GM19099 (cell line): ENCODE measurements around the gene ATP1A3.
A peak's percentile ranks its signal among the peaks of the same experiment; 100 is the strongest.

Experiments
- POLR2A ChIP-seq: IDR thresholded peaks from 3 replicates; pipeline ENCODE4 v1.6.1; 2011; ENCODE audit warnings: low read depth; ENCODE audit not compliant: insufficient read length; ENCODE audit errors: extremely low read depth

The ATP1A3 gene

DNA sequence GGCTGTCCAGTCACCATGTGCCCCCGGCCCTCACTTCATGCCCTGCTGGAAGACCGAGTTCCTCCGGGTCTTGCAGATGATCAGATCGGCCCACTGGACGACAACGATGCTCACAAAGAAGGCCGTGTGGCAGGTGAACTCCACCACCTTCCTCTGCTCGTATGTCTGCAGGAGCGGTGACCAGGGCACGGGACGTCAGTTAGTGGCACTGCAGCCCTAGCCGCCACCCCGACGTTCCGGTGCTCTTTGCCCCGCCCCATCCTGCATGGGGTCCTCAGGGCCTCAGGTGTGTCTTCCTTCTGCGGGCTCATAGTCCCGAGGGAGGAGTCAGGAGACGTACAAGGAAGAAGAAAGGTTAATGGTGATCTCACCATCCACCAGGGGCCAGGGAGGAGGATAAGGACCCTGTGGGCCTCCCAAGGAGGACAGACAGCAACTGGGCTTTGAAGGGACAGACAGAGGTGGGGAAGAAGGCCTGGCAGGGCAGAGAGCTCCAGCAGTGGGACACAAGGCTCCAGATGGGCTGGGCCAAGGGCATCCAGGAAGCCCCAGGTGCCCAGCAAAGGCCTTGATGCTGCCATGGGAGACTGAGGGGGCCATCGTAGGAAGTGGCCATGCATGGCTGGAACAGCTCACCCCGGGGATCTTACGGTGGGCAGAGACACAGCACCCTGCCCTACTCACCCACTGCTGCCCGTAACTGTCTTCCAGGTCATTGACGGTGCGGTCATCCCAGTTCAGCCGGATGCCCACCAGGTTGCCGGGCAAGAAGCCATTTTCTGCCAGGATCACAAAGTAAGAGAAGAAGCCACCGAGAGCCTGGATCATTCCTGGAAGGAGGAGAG is 25.1 kb downstream of the ATP1A3 start:
- TF ChIP-seq POLR2A = no peak

DNA sequence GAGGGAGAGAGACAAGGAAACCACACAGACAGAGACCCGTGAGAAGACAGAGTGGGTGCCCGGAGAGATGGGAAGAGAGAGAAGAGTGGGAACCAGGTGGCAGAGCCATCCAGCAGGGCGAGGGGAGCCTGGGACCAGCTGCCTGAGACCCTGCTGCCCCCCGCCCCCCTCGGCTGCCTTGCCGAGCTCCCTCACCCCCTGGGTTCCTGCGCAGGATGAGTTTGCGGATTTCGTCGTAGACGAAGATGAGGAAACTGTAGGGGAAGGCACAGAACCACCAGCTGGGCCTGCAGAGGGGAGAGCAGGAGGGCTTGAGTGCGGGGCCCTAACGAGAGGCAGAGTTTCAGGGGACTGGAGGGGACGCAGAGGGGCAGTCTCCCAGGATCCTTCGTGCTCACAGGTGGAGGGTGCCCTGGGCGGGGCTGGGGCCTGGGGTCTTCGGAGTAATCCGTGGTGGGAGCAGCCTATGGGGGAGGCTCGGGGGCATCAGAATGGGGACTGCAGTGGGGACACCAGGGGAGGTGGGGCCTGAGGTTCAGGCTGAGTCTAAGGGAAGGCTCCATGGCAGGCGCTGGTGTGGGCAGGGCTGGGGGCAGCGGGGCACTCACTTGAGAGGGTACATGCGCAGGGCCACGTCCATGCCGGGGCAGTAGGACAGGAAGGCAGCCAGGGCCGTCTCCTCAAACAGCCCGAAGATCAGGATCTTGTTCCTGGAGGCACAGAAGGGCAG is 26.8 kb downstream of the ATP1A3 start:
- TF ChIP-seq POLR2A = no peak

DNA sequence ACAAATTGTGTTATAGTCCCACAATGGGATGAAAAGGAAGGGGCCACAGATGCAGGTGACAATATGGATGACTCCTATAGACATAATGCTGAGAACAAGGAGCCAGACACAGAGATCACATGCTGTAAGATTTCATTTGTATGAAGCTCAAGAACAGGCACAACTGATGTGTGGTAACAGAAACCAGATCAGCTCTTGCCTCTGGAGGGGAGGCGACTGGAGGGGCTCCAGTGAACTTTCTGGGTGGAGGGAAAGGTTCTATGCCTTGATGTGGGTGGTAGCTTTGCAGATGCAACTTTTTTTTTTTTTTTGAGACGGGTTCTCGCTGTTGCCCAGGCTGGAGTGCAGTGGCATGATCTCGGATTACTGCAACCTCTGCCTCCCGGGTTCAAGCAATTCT is 28.9 kb downstream of the ATP1A3 start:
- no peak for TF ChIP-seq POLR2A

GRCh38 chr19:41960973-41961372 is 33.1 kb downstream of the ATP1A3 start:
- TF ChIP-seq POLR2A = no peak

DNA sequence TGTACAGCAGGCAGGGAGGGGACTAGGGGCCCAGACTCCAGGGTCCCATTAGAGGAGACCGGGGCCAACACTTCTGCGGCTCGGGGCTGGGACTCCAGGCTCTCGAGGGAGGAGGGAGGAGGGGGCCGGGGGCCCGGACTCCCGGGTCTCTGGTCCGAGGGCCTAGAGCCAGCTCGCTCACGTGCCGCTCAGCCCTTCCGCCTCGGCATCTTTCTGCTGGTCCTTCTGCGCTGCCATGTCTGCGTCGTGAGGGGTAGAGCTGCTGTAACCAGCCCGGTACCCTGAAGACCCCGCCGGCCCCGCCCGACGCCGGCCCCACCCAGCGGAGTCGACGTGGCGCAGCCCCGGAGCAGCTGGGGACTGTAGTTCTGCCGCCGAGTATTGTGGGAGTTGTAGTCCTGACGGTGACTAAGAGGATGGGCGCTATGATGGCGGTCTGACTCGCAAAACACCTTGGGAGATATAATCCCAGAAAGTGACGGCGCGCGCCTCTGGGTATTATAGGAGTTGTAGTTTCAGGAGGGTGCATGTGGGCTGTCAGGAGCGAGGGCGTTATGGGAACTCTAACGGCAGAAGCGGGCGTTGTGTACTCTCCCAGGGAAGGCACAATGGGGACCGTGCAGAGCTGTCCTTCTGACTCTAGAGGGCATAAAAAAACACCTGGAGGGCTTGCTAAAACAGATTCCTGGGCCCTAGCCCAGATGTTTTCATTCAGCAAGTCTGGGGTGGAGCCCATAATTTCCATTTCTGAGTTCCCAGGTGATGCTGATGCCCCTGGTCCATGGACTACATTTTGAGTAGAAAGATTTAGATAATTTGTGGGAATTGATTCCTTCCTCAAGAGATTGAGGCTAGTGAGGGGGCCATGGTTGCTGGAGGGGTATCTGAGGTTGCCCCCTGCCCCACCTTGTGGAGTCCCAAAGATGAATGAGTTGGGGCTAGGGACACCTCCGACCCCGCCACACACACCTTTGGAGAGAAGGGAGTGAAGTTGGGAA is 34.7 kb downstream of the ATP1A3 start, which contains the start of gene RABAC1:
Gene RABAC1 (minus strand): TSS at position 266 of the 998 bp plus-strand sequence. CDS start 29 bp downstream, at position 237.
- peak; percentile 56 for TF ChIP-seq POLR2A

GRCh38 chr19:41958367-41959055 is 35.5 kb downstream of the ATP1A3 start:
- peak; percentile 40 for TF ChIP-seq POLR2A

DNA sequence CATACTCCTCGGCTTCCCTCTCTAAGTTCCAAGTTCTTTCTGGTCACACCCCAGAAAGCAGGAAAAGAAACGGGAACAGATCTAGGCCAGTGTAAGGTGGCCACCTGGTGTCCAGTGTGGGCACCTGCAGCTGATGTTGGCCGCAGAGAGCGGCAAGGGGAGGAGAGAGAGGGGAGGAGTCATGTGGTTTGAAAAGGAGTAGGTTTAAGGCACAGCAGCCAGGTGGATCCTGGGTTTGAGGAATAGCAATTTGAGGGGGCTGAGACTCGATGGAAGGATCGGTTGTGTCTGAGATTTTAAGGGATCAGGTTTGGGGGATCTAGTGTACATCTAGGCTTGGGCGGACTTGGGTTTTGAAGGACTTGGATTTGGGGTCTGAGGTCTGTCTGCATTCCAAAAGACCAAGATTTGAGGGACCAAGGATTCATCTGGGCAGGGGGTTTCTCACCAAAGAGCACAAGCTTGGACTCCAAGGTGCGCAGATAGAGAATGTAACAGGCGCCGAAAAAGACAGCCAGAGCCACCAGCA is 36.1 kb downstream of the ATP1A3 start:
- TF ChIP-seq POLR2A = no peak

DNA sequence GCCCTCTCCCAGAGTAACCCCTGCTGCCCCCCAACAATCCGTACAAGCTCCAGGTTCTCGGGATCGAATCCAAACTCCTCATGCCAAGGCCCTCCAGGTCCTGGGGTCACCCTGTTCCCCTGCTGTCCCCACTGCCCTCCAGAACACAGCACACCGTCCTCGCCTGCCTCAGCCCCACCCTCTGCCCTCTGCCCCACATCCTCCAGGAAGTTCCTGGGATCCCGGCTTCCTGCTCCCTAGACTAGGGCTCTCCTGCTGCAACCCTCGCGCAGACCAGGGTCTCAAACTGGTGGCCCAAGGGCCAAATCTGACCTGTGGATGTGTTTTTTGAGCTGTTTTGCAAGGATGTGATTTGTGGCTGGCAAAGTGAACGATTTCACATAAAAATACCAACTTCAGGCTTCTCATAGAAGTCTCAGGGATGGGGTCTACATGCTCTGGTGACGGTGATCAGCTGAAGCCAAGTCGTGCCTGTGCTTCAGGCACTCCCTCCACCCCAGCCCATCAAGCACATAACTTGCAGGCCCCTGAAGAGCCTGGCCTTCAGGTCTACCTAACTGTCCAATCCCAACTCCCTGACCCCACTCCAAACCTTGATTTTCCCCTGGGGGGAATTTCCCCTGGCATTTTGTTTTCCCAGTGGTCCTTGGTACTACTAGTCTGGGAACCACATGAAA is 36.7 kb downstream of the ATP1A3 start:
- TF ChIP-seq POLR2A = no peak

GRCh38 chr19:41956621-41957020 is 37.4 kb downstream of the ATP1A3 start:
- TF ChIP-seq POLR2A = no peak

GRCh38 chr19:41955521-41955920 is 38.5 kb downstream of the ATP1A3 start:
- TF ChIP-seq POLR2A = no peak

DNA sequence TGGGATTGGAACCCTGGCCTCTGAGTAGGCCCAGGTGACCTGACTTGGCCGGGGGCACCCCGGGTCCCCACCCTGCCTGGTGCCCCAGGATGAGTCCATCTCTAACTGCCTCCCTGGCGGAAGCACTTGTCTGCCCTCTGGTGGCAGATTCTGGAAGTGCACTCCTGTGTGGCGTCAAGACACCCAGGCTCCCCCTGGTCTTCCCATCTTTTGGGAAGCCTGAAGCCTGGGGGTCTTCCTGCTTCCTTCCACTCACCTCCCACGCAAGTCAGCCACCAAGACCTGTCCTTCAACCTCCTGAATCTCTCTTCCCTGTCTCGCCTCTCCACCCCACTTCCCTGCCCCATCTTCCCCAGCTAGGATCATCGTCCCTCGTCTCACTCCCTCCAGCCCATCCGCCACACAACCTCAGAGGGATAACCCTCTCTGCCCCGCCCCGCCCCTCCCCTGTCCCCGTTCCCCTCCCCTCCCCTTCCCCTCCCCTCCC is 42.3 kb downstream of the ATP1A3 start:
- no peak for TF ChIP-seq POLR2A

- no peak for TF ChIP-seq POLR2A
Observed at GRCh38 chr19:41947091-41947490, 46.9 kb downstream of the ATP1A3 start.

GRCh38 chr19:41945135-41945766 is 48.8 kb downstream of the ATP1A3 start:
- peak; percentile 20 for TF ChIP-seq POLR2A

DNA sequence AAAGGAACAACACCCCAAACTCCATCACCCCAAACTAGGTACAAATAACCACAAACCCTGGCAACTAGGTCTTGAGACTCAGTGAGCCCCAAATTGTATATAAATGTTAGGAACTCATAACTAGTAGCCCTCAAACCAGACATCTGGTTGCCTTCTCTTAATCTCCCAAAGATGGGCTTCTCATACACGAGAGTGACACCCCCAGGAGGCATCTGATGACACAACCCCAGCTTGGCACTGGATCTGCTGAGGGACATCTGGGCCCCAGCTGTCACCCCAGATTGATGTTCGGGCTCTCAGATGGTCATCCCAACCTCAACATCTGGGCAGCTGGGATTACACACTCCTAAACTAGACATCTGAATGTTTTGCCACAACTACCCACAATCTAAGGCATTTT is 49.7 kb downstream of the ATP1A3 start:
- no peak for TF ChIP-seq POLR2A
